ENCODE data around the gene TP73.

DNA sequence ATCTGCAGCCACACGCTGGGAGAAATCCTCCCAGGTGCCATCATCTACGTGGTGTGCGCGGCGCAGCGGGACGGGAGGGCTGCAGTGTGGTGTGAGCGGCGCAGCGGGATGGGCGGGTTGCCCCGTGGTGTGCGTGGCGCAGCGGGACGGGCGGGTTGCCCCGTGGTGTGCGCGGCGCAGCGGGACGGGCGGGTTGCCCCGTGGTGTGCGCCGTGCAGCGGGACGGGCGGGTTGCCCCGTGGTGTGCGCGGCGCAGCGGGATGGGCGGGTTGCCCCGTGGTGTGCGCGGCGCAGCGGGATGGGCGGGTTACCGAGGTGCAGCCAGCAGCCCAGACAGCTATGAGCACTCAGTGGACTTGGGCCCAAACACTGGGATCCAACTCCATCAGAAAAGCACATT, 7.1 kb upstream of the TP73 start:
- no peak for TF ChIP-seq GATA3 (IDR thresholded peaks at IDR 0.05; ENCODE audit: low read depth, low read length)
- TF ChIP-seq GATA2 (IDR thresholded peaks at IDR 0.05; ENCODE audit: low read depth, low read length): no peak

Data from SH-SY5Y (cell line).